K562 (cell line): ENCODE measurements around the gene VWC2L. TPM values are rescaled to one million over a fixed set of nuclear protein-coding genes. Genes with fewer than 3 reads are reported as not detected.

ENCODE experiments used
- ATAC-seq: fragments of 200-7000 bp; cut with Tn5 transposase; 3 replicates; pipeline ENCODE4 v1.9.1; 2020; ENCODE audit warnings: moderate library complexity
- BruUV-seq: library from RNA; stranded (reverse); fragments of 400-500 nt; replicated peaks from 2 replicates; lab custom pipeline; 2021; lab: Mats Ljungman, UMichigan
- CTCF ChIA-PET: fragments of 300-600 bp; formaldehyde crosslinking; extraction: SDS; loops from one replicate; lab custom pipeline; 2021; ENCODE audit warnings: low intra/inter-chr PET ratio; lab: Yijun Ruan, JAX
- POLR2A ChIA-PET: fragments of 300-600, 350-650 bp; sonication (Branson Sonifier 250); formaldehyde crosslinking; extraction: SDS; loops from one replicate; lab custom pipeline; 2021; ENCODE audit warnings: antibody characterized with exemption, inconsistent platforms; lab: Yijun Ruan, JAX
- DNase-seq, 4 experiments: peaks; one replicate each; pipeline versions ENCODE4 v3.0.0 to v3.0.0-alpha.2; 2011 to 2018; ENCODE audit warnings: low spot score in 3 of 4, mixed read lengths in 3 of 4; ENCODE audit errors: extremely low read depth in 1 of 4
- FAIRE-seq: peaks from 2 replicates; lab custom pipeline; 2011; peaks lifted over from hg19 to GRCh38; lab: Jason Lieb, UNC
- H2AFZ ChIP-seq: 2 replicates; pipeline ENCODE4 v1.6.0; 2011; ENCODE audit warnings: low read depth, low read length, control low read depth, inconsistent platforms
- H3K27ac ChIP-seq: fragments of 200-600 bp; 3 replicates; pipeline ENCODE4 v1.8.0; 2011; ENCODE audit warnings: low read depth, mild to moderate bottlenecking, control low read depth, inconsistent platforms, low read length, moderate library complexity, mixed read lengths; ENCODE audit errors: extremely low read depth
- H3K27me3 ChIP-seq, 2 experiments: fragments of 300-600 bp in 1 of 2; 2 replicates in 1 of 2; 3 replicates in 1 of 2; pipeline versions ENCODE4 v1.6.0 to v1.8.0; 2011; ENCODE audit warnings: inconsistent platforms in 2 of 2, low read length in 2 of 2, mild to moderate bottlenecking in 1 of 2, mixed read lengths in 1 of 2, moderate library complexity in 1 of 2; ENCODE audit not compliant: control insufficient read depth in 2 of 2, insufficient read depth in 2 of 2
- H3K36me3 ChIP-seq: fragments of 300-600 bp; 3 replicates; pipeline ENCODE4 v1.8.0; 2011; ENCODE audit warnings: mild to moderate bottlenecking, low read length, inconsistent platforms; ENCODE audit not compliant: control insufficient read depth, insufficient read depth
- H3K4me1 ChIP-seq, 2 experiments: fragments of 200-600 bp in 1 of 2; replicated peaks in 1 of 2; 2 replicates in 1 of 2; 3 replicates in 1 of 2; pipeline versions ENCODE4 v1.5.1 to v1.8.0; 2011; ENCODE audit warnings: inconsistent platforms in 2 of 2, low read length in 2 of 2, mild to moderate bottlenecking in 1 of 2, mixed read lengths in 1 of 2, moderate library complexity in 1 of 2; ENCODE audit not compliant: control insufficient read depth in 2 of 2, insufficient read depth in 2 of 2
- H3K4me2 ChIP-seq: 2 replicates; pipeline ENCODE4 v1.6.1; 2011; ENCODE audit warnings: low read length, control low read depth, inconsistent platforms, mixed read lengths; ENCODE audit not compliant: insufficient read depth
- H3K4me3 ChIP-seq: fragments of 200-600 bp; sonication (generic), shearing (Covaris generic); 2 replicates; pipeline ENCODE4 v1.5.1; 2016; ENCODE audit warnings: control low read depth, inconsistent platforms
- H3K79me2 ChIP-seq: fragments of 200-600 bp; 3 replicates; pipeline ENCODE4 v1.8.0; 2011; ENCODE audit warnings: low read length, inconsistent platforms; ENCODE audit not compliant: control insufficient read depth, insufficient read depth
- H3K9ac ChIP-seq, 2 experiments: 2 replicates each; pipeline versions ENCODE4 v1.6.0 to v1.6.1; 2011; ENCODE audit warnings: low read depth in 2 of 2, low read length in 2 of 2, control low read depth in 1 of 2, inconsistent platforms in 1 of 2, mild to moderate bottlenecking in 1 of 2, mixed read lengths in 1 of 2; ENCODE audit not compliant: insufficient read depth in 1 of 2
- H3K9me1 ChIP-seq: one replicate; pipeline ENCODE4 v1.6.0; 2011; ENCODE audit warnings: inconsistent platforms, mild to moderate bottlenecking, low read length, moderate library complexity; ENCODE audit not compliant: control insufficient read depth, insufficient read depth
- H3K9me3 ChIP-seq: replicated peaks from 2 replicates; pipeline ENCODE4 v1.5.1; 2011; ENCODE audit warnings: low read depth, low read length, inconsistent platforms; ENCODE audit not compliant: control insufficient read depth, insufficient read depth
- H4K20me1 ChIP-seq: replicated peaks from 2 replicates; pipeline ENCODE4 v1.6.1; 2011; ENCODE audit warnings: low read length, inconsistent platforms, mixed read lengths; ENCODE audit not compliant: control insufficient read depth, insufficient read depth
- CEBPB ChIP-seq: fragments of 450-650 bp; IDR thresholded peaks from 2 replicates; pipeline ENCODE4 v1.6.1; 2016; ENCODE audit warnings: missing genetic modification characterization, missing compliant biosample characterization
- GABPA ChIP-seq: fragments of 200-800 bp; sonication (Bioruptor generic); conservative IDR thresholded peaks from 2 replicates; pipeline ENCODE4 v1.6.1; 2016; ENCODE audit warnings: low read depth, missing genetic modification characterization, missing compliant biosample characterization
- NFIC ChIP-seq: fragments of 450-650 bp; IDR thresholded peaks from 2 replicates; pipeline ENCODE4 v1.6.1; 2017; ENCODE audit warnings: mild to moderate bottlenecking, inconsistent platforms
- NFIX ChIP-seq: fragments of 250-450 bp; sonication (Bioruptor Pico); IDR thresholded peaks from 2 replicates; pipeline ENCODE4 v1.4.0; 2020; ENCODE audit warnings: low read depth, mild to moderate bottlenecking, moderate library complexity
- RAD21 ChIP-seq, 2 experiments: fragments of 250-450 bp in 1 of 2; fragments of 450-650 bp in 1 of 2; sonication (Bioruptor Pico) in 1 of 2; formaldehyde crosslinking in 1 of 2; IDR thresholded peaks in 1 of 2; conservative IDR thresholded peaks in 1 of 2; 2 replicates each; pipeline versions ENCODE4 v1.4.0 to v1.8.0; 2020 to 2022; ENCODE audit warnings: mild to moderate bottlenecking in 2 of 2, moderate library complexity in 1 of 2
- ZHX1 ChIP-seq: fragments of 150-350 bp; conservative IDR thresholded peaks from 2 replicates; pipeline ENCODE4 v1.6.1; 2014; ENCODE audit warnings: low read length
- ZNF511 ChIP-seq: sonication (generic); formaldehyde crosslinking; IDR thresholded peaks from 2 replicates; pipeline ENCODE4 v1.8.0; 2022; ENCODE audit warnings: mild to moderate bottlenecking, missing genetic modification reagents
- WGBS: fragments of 100-300 bp; shearing (Covaris generic); methylation state at CpG from one replicate; pipeline ENCODE4 v1.1.6; 2016; ENCODE audit warnings: low coverage, mixed read lengths; ENCODE audit not compliant: insufficient coverage; ENCODE audit errors: missing lambda C conversion rate; 5-methylcytosine and 5-hydroxymethylcytosine counted together
- in situ Hi-C: fragments of 300-500 bp; cut with MboI; formaldehyde crosslinking; loops from 4 replicates; pipeline ENCODE4 v1.15.0; 2018; ENCODE audit warnings: inconsistent platforms, mixed read lengths
- intact Hi-C: fragments of 100-400 bp; cut with micrococcal nuclease; formaldehyde crosslinking; loops from 2 replicates; pipeline ENCODE4 v1.14.2; 2022
- polyA plus RNA-seq, 8 experiments: library from polyadenylated mRNA; depleted of rRNA in 4 of 8; stranded (reverse) in 5 of 8; unstranded in 3 of 8; fragments of >200 nt; fragmentation: Nextera tagmentation in 2 of 8; fragmentation: Illumina TruSeq in 1 of 8; extraction: Ambion mirVana in 2 of 8; extraction: Trizol in 1 of 8; gene quantifications; 2 replicates each; pipeline versions ENCODE4 v1.2.1 to v1.2.3, GENCODE V29; 2011 to 2014; ENCODE audit warnings: inconsistent platforms in 1 of 8, missing spikeins in 1 of 8
- total RNA-seq, 7 experiments: library from RNA; depleted of rRNA in 6 of 7; stranded (reverse); fragments of >200 nt in 6 of 7; fragmentation: Illumina TruSeq in 2 of 7; extraction: Trizol in 2 of 7; gene quantifications; 2 replicates each; pipeline versions ENCODE4 v1.2.1 to v1.2.3, GENCODE V29; 2011 to 2021; ENCODE audit warnings: low replicate concordance in 1 of 7

VWC2L gene
- total and polyA plus RNA-seq, 9 of the 15 experiments (the other 6 are each of a cell fraction or from before 2014, with no cell fraction given), result not detected

GRCh38 chr2:214412679-214413078 is 1.8 kb downstream of the VWC2L start:
- H3K27me3 ChIP-seq, result no peaks in the 10 kb centered on the region
- WGBS, result 0% methylated on average over 1 of the region's 1 CpG
- H3K4me3 ChIP-seq, result no peak overlapping the region
- no peak for TF ChIP-seq ZNF511 (CRISPR knock-in tag)
- peak; percentile 55 for TF ChIP-seq NFIX (CRISPR knock-in tag)
- no peak for TF ChIP-seq CEBPB (tag)
- TF ChIP-seq GABPA (tag), result no peak
- peak; percentile 62; the same call in 1 of the 2 replicates for TF ChIP-seq NFIC
- H3K27ac ChIP-seq, result no peak overlapping the region
- no peaks in the 10 kb centered on the region for H3K9me1 ChIP-seq
- no peak for FAIRE-seq
- no peaks in the 10 kb centered on the region for H3K79me2 ChIP-seq
- H3K4me1 ChIP-seq, result no peaks in the 10 kb centered on the region
- H3K4me2 ChIP-seq, result no peak overlapping the region
- in situ Hi-C loops (no loop called here), intact Hi-C loops (no loop called here)
- H4K20me1 ChIP-seq, result no peaks in the 10 kb centered on the region
- BruUV-seq, result no TSS peak
- ChIA-PET CTCF (no interaction called here), POLR2A (no interaction called here)
- no peaks in the 10 kb centered on the region for H3K9me3 ChIP-seq
- no peak overlapping the region for H3K9ac ChIP-seq
- H2AFZ ChIP-seq, result no peak overlapping the region
- DNase-seq, result no peak
- no peak for ATAC-seq
- H3K36me3 ChIP-seq, result no peaks in the 10 kb centered on the region

GRCh38 chr2:214436470-214436869 is 25.6 kb downstream of the VWC2L start:
- Histone ChIP-seq H2AFZ (no peak overlapping the region), H3K36me3 (no peaks in the 10 kb centered on the region), H3K9me3 (no peaks in the 10 kb centered on the region), H3K27ac (no peak overlapping the region), H3K27me3 (no peaks in the 10 kb centered on the region), H3K4me2 (no peak overlapping the region), H4K20me1 (no peaks in the 10 kb centered on the region), H3K9me1 (no peaks in the 10 kb centered on the region), H3K79me2 (no peaks in the 10 kb centered on the region), H3K4me3 (no peak overlapping the region), H3K4me1 (no peaks in the 10 kb centered on the region), H3K9ac (no peak overlapping the region)
- FAIRE-seq, result no peak
- CTCF ChIA-PET, result no interaction called here
- no peak for DNase-seq
- no TSS peak for BruUV-seq
- TF ChIP-seq RAD21 (CRISPR knock-in tag; conservative IDR thresholded peaks at IDR 0.05 in 1 of 2, IDR thresholded peaks at IDR 0.05 in 1 of 2) (0 out of 4 replicates have a peak, but pooled peaks of 1 of the 2 experiments have one; percentile 5), ZHX1 (no peak)
- POLR2A ChIA-PET, result no interaction called here
- ATAC-seq, result no peak
- in situ Hi-C loops (no loop called here), intact Hi-C loops (no loop called here)
- 0% methylated on average over 2 of the region's 4 CpGs for WGBS
